Measurements from ENCODE around the gene SNX5. TPM values are rescaled to one million over a fixed set of nuclear protein-coding genes. Genes with fewer than 3 reads are reported as not detected.

SNX5 gene
- total and polyA plus RNA-seq, 10 of the 15 experiments (the other 5 are each of a cell fraction or from before 2014, with no cell fraction given) = 92.9 to 316 (median 245) TPM

DNA sequence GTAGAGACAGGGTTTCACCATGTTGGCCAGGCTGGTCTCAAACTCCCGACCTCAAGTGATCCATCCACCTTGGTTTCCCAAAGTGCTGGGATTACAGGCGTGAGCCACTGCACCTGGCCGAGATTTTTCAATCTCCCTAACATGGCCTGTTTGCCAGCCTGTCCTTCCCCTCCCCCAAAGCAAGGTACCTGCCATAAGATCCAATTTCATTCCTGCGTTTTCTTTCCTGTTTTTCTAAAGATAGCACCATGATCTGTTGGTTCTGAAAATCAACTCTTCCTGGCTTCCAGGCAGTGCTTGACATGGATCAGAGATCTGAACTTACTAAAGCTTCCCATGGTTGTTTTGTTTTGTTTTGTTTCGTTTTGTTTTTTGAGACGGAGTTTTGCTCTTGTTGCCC is 7.7 kb upstream of the SNX5 start:
- in situ Hi-C loops (cut with MboI) = no loop called here
- Histone ChIP-seq H3K36me3 (ENCODE audit: control insufficient read depth in 2 of 2, insufficient read depth in 2 of 2, low read length in 1 of 2) (peaks cover 0 to 19% of the 10 kb centered on the region in 2 experiments; a peak in 3 of 4 replicates), H3K4me2 (ENCODE audit: control insufficient read depth, insufficient read depth) (no peak overlapping the region), H3K9me3 (replicated peaks; ENCODE audit: control insufficient read depth, insufficient read depth, low read length) (no peaks in the 10 kb centered on the region), H3K79me2 (ENCODE audit: control insufficient read depth, insufficient read depth, low read length) (peaks cover 43% of the 10 kb centered on the region), H3K27me3 (replicated peaks in 1 of 2; ENCODE audit: control insufficient read depth in 2 of 2, insufficient read depth in 2 of 2, low read length in 1 of 2) (no peaks in the 10 kb centered on the region), H3K27ac (ENCODE audit: control insufficient read depth, insufficient read depth) (no peak overlapping the region), H2AFZ (ENCODE audit: control insufficient read depth, low read depth, low read length) (no peak overlapping the region), H3K4me1 (ENCODE audit: control insufficient read depth, insufficient read depth, low read length) (no peaks in the 10 kb centered on the region; the same call in 1 of the 2 replicates), H3K4me3 (no peak overlapping the region), H3K9ac (ENCODE audit: control insufficient read depth, insufficient read depth, low read length) (no peak overlapping the region), H4K20me1 (ENCODE audit: control insufficient read depth, insufficient read depth) (no peaks in the 10 kb centered on the region)
- TF ChIP-seq SUZ12 (IDR thresholded peaks at IDR 0.05; ENCODE audit: unreplicated experiment) (no peak), BACH1 (IDR thresholded peaks at IDR 0.05; ENCODE audit: borderline replicate concordance) (no peak), LARP7 (IDR thresholded peaks at IDR 0.05) (no peak), PAX5 (IDR thresholded peaks at IDR 0.05; ENCODE audit: borderline replicate concordance, low read depth, low read length) (no peak), EZH2 (IDR thresholded peaks at IDR 0.05; ENCODE audit: borderline replicate concordance, control insufficient read depth, low read depth, low read length) (no peak), NFIC (IDR thresholded peaks at IDR 0.05; ENCODE audit: low read depth, low read length) (no peak), DPF2 (IDR thresholded peaks at IDR 0.05) (no peak), ZNF622 (IDR thresholded peaks at IDR 0.05) (no peak), MEF2B (IDR thresholded peaks at IDR 0.05; ENCODE audit: partially characterized antibody, poor library complexity, severe bottlenecking) (no peak), NFYB (IDR thresholded peaks at IDR 0.05; ENCODE audit: insufficient read depth, low read depth, low read length) (no peak)
- TF ChIP-seq, protein P1, sequence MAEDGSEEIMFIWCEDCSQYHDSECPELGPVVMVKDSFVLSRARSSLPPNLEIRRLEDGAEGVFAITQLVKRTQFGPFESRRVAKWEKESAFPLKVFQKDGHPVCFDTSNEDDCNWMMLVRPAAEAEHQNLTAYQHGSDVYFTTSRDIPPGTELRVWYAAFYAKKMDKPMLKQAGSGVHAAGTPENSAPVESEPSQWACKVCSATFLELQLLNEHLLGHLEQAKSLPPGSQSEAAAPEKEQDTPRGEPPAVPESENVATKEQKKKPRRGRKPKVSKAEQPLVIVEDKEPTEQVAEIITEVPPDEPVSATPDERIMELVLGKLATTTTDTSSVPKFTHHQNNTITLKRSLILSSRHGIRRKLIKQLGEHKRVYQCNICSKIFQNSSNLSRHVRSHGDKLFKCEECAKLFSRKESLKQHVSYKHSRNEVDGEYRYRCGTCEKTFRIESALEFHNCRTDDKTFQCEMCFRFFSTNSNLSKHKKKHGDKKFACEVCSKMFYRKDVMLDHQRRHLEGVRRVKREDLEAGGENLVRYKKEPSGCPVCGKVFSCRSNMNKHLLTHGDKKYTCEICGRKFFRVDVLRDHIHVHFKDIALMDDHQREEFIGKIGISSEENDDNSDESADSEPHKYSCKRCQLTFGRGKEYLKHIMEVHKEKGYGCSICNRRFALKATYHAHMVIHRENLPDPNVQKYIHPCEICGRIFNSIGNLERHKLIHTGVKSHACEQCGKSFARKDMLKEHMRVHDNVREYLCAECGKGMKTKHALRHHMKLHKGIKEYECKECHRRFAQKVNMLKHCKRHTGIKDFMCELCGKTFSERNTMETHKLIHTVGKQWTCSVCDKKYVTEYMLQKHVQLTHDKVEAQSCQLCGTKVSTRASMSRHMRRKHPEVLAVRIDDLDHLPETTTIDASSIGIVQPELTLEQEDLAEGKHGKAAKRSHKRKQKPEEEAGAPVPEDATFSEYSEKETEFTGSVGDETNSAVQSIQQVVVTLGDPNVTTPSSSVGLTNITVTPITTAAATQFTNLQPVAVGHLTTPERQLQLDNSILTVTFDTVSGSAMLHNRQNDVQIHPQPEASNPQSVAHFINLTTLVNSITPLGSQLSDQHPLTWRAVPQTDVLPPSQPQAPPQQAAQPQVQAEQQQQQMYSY (CRISPR knock-in tag; IDR thresholded peaks at IDR 0.05) = no peak
- TF ChIP-seq, protein P2, sequence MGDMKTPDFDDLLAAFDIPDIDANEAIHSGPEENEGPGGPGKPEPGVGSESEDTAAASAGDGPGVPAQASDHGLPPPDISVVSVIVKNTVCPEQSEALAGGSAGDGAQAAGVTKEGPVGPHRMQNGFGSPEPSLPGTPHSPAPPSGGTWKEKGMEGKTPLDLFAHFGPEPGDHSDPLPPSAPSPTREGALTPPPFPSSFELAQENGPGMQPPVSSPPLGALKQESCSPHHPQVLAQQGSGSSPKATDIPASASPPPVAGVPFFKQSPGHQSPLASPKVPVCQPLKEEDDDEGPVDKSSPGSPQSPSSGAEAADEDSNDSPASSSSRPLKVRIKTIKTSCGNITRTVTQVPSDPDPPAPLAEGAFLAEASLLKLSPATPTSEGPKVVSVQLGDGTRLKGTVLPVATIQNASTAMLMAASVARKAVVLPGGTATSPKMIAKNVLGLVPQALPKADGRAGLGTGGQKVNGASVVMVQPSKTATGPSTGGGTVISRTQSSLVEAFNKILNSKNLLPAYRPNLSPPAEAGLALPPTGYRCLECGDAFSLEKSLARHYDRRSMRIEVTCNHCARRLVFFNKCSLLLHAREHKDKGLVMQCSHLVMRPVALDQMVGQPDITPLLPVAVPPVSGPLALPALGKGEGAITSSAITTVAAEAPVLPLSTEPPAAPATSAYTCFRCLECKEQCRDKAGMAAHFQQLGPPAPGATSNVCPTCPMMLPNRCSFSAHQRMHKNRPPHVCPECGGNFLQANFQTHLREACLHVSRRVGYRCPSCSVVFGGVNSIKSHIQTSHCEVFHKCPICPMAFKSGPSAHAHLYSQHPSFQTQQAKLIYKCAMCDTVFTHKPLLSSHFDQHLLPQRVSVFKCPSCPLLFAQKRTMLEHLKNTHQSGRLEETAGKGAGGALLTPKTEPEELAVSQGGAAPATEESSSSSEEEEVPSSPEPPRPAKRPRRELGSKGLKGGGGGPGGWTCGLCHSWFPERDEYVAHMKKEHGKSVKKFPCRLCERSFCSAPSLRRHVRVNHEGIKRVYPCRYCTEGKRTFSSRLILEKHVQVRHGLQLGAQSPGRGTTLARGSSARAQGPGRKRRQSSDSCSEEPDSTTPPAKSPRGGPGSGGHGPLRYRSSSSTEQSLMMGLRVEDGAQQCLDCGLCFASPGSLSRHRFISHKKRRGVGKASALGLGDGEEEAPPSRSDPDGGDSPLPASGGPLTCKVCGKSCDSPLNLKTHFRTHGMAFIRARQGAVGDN (IDR thresholded peaks at IDR 0.05) = no peak
- intact Hi-C loops (cut with micrococcal nuclease; ENCODE audit: unreplicated experiment) = no loop called here
- FAIRE-seq (no peak), ATAC-seq (no peak), DNase-seq (ENCODE audit: low read depth, low spot score) (no peak)
- BruUV-seq (replicated peaks) = no TSS peak
- CTCF ChIA-PET = interaction anchor here (1.3 to 2.5 kb wide), 2 partner anchors 11 to 17 kb away, joined by 6 to 7 read pairs; no protein-coding TSS in a partner anchor
- RAD21 ChIA-PET (ENCODE audit: unreplicated experiment) = interaction anchor here (0.7 kb wide), 1 partner anchor 17 kb away, joined by 3 read pairs; no protein-coding TSS in a partner anchor
- WGBS (ENCODE audit: insufficient coverage, insufficient replicate concordance, low lambda C conversion rate, missing lambda C conversion rate) = 87% methylated on average over 6 of the region's 6 CpGs
- SMC1A ChIA-PET (ENCODE audit: uncharacterized antibody, unreplicated experiment) = interaction anchor here (1.2 to 1.9 kb wide), 2 partner anchors 13 to 20 kb away, joined by 3 to 5 read pairs; no protein-coding TSS in a partner anchor
- POLR2A ChIA-PET = interaction anchor here (1.0 kb wide), 1 partner anchor 19 kb away, joined by 7 read pairs; no protein-coding TSS in a partner anchor
